ENCODE measurements around the gene EED.

The EED gene

DNA sequence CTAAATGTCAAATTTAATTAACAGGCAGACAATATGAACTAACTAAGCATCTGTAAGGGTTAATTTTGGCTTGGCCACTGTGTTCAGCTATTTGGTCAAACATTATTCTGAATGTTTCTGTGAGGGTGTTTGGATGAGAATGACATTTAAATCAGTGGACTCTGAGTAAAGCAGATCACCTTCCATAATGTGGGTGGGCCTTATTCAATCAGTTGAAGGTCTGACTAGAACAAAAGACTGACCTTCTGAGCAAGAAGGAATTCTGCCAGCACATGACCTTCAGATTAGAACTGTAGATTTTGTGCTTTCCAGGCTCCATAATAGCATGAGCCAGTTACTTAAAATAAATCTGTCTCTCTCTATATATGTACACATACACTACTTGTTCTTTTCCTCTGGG is 12.0 kb upstream of the EED start:
- no peaks in the 10 kb centered on the region for H3K36me3 Mint-ChIP-seq (ENCODE audit: low read depth)
- H3K4me3 Mint-ChIP-seq, result no peak overlapping the region
- TF ChIP-seq CTCF (IDR thresholded peaks at IDR 0.05; ENCODE audit: unreplicated experiment in 3 of 3), result no peak
- no peaks in the 10 kb centered on the region for H3K4me1 Mint-ChIP-seq
- H3K9me3 Mint-ChIP-seq, result no peaks in the 10 kb centered on the region
- no peak overlapping the region for H3K27ac Mint-ChIP-seq
- no peaks in the 10 kb centered on the region for H3K27me3 Mint-ChIP-seq (ENCODE audit: low read depth)

DNA sequence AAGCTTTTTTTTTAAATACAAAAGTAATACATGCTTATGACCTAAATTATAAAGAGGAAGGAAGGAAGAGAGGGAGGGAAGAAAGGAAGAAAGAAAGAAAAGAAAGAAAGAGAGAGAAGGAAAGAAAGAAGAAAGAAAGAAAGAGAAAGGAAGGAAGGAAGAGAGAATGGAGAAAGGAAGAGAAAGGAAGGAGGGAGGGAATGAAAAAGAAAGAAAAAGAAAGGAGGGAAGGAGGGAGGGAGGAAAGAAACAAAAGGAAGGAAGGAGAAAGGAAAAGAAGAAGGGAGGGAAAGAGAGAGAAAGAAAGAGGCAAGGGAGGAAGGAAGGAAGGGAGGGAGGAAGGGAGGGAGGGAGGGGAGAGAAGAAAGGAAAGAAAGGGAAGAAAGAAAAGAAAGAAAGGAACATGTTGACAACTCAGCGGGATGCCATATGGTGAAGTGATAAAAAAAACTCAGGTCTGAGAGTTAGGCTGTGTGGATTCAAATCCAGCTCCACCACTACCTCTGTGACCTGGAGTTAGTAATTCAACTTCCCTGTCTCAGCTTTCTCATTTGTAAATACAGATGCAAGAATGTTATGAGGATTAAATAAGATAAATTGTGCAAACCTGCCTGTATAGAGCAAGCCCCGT is 9.6 kb upstream of the EED start:
- Mint-ChIP-seq H3K4me1 (no peaks in the 10 kb centered on the region), H3K4me3 (no peak overlapping the region), H3K27me3 (ENCODE audit: low read depth) (no peaks in the 10 kb centered on the region), H3K27ac (no peak overlapping the region), H3K36me3 (ENCODE audit: low read depth) (no peaks in the 10 kb centered on the region), H3K9me3 (no peaks in the 10 kb centered on the region)
- no peak for TF ChIP-seq CTCF (IDR thresholded peaks at IDR 0.05; ENCODE audit: unreplicated experiment in 3 of 3)

DNA sequence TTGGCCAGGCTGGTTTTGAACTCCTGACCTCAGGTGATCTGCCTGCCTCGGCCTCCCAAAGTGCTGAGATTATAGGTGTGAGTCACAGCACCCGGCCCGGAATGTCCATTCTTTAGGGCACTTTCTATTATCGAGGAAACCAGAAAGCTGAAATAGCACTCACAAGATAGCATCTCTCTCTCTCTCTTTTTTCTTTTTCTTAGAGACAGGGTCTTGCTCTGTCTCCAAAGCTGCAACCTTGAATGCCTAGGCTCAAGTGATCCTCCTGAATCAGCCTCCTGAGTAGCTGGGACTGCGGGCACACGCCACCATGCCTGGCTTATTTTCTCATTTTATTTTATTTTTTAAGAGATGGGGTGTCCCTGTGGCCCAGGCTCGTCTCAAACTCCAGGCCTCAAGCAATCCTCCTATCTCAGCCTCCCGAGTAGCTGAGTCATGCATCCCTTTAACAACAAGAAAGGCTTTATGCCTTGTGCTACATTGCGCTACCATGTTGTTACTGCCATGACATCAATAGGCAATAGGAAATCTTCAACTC is 7.2 kb upstream of the EED start:
- Mint-ChIP-seq H3K36me3 (ENCODE audit: low read depth) (no peaks in the 10 kb centered on the region), H3K4me1 (no peaks in the 10 kb centered on the region), H3K9me3 (no peaks in the 10 kb centered on the region), H3K27me3 (ENCODE audit: low read depth) (no peaks in the 10 kb centered on the region), H3K27ac (no peak overlapping the region), H3K4me3 (no peak overlapping the region)
- TF ChIP-seq CTCF (IDR thresholded peaks at IDR 0.05; ENCODE audit: unreplicated experiment in 3 of 3), result no peak

DNA sequence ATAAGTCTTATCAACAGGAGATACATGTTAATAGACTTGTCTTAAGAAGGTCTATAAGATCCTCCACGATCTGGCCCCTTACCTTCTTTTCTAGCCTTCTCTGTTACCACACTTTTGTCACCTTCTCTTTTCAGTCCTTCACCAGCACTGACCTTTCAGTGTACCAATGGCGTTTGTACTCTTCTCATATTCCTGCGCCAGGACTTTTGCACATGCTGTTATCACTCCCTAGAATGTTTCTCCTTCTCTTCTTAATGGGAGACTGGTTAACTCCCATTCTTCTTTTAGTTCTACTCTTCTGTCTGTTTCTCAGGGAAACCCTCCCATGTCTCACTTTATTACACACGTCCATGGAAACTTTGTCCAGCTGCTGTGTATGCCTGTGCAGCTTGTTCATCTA is 4.4 kb upstream of the EED start:
- H3K9me3 Mint-ChIP-seq, result no peaks in the 10 kb centered on the region
- no peak for TF ChIP-seq CTCF (IDR thresholded peaks at IDR 0.05; ENCODE audit: unreplicated experiment in 3 of 3)
- H3K27me3 Mint-ChIP-seq (ENCODE audit: low read depth), result no peaks in the 10 kb centered on the region

GRCh38 chr11:86241956-86242535 is 2.5 kb upstream of the EED start:
- Mint-ChIP-seq H3K4me1 (peaks cover under 1% of the 10 kb centered on the region), H3K36me3 (ENCODE audit: low read depth) (no peaks in the 10 kb centered on the region), H3K9me3 (no peaks in the 10 kb centered on the region), H3K4me3 (no peak overlapping the region), H3K27ac (peak overlapping the region in 1 of 3 experiments; percentile 41), H3K27me3 (ENCODE audit: low read depth) (no peaks in the 10 kb centered on the region)
- no peak for TF ChIP-seq CTCF (IDR thresholded peaks at IDR 0.05; ENCODE audit: unreplicated experiment in 3 of 3)

More for the DNA sequence above, 4.4 kb upstream of the EED start:
- no peaks in the 10 kb centered on the region for H3K36me3 Mint-ChIP-seq (ENCODE audit: low read depth)
- H3K4me1 Mint-ChIP-seq, result no peaks in the 10 kb centered on the region
- H3K4me3 Mint-ChIP-seq, result no peak overlapping the region
- H3K27ac Mint-ChIP-seq, result no peak overlapping the region

- H3K27ac Mint-ChIP-seq, result no peak overlapping the region
- no peak for TF ChIP-seq CTCF (IDR thresholded peaks at IDR 0.05; ENCODE audit: unreplicated experiment in 3 of 3)
- no peaks in the 10 kb centered on the region for H3K9me3 Mint-ChIP-seq
- H3K27me3 Mint-ChIP-seq (ENCODE audit: low read depth), result no peaks in the 10 kb centered on the region
- H3K4me3 Mint-ChIP-seq, result peak overlapping the region in 1 of 3 experiments; percentile 45
- no peaks in the 10 kb centered on the region for H3K36me3 Mint-ChIP-seq (ENCODE audit: low read depth)
- peaks cover 13% of the 10 kb centered on the region for H3K4me1 Mint-ChIP-seq
These were observed 1.2 kb upstream of the EED start for GRCh38 chr11:86243396-86243795.

Measured in nephron (organoid).